ENCODE results near the gene PI3.

The PI3 gene

DNA sequence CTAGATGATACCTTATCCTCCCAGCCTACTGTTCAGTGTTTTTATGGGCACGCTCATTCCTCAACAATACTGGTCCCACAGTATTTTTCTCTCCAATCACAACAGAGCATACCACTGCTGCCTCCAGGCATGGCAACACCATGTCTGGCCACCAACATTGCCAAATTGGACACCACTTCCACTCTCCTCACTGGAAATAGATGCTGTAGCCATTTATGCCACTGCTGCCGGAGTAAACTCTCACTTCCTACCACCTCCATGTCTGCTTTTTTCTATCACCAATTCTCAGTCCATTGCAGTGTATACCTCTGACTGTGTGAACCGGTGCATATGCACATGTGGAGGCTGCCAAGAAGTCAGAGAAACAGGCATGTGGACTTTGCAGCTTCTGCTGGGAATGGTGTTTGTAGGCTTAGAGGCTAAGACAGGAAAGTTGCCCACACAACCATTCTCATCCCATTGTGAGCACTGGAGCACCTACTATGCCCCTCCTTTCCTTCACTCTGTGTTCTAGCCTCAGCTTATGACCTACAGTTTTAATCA is 14.4 kb downstream of the PI3 start:
- DNase-seq = no peak

DNA sequence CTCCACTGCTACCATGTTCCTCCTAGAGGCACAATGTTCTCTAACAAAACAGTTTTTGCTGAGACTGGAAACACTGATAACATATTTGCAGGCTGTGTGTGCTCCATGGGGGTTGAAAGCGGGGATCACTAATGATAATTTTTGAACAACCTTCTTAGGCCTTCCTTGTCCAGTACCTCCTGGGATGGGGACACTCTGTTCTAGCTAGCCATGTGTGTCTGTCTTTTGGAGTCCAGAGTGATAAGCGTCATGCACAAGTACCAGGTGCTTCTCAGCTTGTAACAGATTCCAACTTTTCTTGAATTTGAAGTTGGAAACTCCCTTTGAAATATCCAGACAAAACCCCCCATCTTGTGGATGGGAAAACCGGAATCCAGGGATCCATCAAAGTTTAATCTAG is 15.2 kb downstream of the PI3 start:
- DNase-seq = no peak

DNA sequence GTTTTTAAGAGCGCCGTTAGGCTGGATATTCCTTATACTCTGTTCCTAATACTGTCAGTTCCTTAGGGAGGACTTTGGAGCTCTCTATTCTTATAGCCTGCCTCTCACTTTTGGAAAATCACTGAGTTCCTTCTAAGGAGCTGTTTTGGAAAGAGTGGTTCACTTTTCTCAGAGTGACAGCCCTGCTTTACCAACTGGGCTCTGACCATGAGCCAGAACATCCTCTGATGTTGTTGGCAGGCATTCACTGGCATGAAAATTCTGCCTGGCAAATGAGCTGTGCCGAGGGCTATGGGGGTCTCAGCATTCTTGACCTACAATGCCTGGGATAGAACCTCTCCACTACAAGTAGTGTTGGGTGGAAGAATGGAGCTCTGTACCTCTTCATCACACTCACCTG is 17.2 kb downstream of the PI3 start:
- no peak for DNase-seq

DNA sequence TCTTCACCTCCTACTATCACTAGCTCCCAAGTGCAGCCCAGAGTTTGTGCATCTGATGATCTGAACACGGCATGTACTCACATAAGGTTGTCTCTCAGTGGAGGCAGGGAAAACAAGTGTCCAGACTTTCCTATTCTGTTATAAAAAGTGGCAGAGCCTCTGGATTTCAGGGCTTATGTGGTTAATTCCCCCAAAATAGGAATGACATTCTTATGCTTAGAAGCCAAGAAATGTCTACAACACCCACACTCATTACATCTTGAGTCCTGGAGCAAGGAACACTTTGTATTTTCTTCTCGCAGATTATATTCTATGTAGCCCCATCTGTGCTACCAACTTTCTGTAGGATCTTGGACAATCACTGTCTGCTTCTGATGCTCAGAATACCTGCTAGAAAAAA is 18.6 kb downstream of the PI3 start:
- DNase-seq = no peak

- no peak for DNase-seq
Measured at GRCh38 chr20:45206725-45207124, 32.0 kb downstream of the PI3 start, which contains the start of gene SEMG1. Gene SEMG1 (plus strand): TSS chr20:45207033. CDS start chr20:45207054, 21 bp downstream.

GRCh38 chr20:45209924-45210323 is 35.2 kb downstream of the PI3 start:
- DNase-seq = no peak

DNA sequence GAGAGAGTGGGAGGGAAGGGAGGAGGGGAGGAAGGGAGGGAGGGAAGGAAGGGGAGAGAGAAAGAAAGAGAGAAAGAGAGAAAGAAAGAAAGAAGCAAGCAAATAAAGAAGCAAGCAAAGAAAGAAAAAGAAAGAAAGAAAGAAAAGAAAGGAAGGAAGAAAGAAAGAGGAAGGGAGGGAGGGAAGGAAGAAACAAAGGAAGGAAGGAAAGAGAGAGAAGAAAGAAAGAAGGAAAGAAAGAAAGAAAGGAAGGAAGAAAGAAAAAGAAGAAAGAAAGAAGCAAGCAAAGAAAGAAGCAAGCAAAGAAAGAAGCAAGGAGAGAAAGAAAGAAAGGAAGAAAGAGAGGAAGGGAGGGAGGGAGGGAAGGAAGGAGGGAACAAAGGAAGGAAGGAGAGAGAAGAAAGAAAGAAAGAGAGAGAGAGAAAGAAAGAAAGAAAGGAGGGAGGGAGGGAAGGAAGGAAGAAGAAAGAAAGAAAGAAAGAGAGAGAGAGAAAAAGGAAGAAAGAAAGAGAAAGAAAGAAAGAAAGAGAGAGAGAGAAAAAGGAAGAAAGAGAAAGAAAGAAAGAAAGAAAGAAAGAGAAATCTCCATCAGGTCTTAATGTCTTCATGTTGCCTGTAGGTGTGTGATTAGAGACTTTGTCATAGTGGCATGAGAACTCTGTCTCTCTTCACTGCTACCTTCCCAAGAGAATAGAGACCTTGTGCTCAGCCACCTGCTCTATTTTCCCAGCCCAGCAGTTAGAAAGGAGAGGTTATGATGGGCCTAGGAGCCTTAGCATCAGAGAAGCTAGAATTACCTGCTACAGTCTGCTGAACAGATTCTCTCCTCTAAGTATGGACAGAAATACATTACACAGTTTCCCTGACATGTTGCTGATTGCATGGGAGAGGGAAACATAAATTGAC is 37.1 kb downstream of the PI3 start:
- DNase-seq = no peak

DNA sequence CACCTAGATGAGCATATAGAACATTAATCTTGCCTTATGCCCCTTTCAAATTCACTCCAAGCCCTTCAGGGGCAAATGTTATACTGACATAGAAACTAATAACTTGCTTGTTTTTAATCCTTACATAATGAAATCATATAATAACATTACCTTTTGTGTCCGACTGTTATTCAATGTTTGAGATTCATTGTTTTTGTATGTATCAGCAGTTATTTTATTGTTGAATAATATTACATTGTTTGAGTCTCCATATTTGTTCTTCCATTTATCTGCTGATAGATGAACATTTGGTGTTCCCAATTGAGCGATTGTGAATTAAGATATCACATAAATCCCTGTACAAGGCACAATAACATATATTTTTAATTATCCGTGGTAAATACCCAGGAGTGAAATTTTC is 38.1 kb downstream of the PI3 start:
- no peak for DNase-seq

- no peak for DNase-seq
Measured at GRCh38 chr20:45218124-45218523, 43.4 kb downstream of the PI3 start.

- no peak for DNase-seq
Measured at GRCh38 chr20:45218636-45219035, 43.9 kb downstream of the PI3 start.

DNA sequence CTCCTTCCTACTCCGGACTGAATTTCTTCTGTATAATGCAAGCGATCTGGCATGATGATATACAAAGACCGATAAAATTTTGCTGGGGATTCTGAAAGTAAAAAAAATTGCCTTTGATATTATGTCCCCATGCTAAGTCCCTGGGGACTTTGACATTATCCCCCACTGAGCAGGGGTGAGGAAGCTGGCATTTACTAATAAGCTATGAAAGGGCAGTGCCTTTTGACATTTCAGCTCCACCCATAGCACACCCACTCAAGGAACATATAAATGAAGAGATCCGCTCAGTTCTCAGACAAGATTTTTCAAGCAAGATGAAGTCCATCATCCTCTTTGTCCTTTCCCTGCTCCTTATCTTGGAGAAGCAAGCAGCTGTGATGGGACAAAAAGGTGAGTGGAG is 46.4 kb downstream of the PI3 start, which contains the start of gene SEMG2:
Gene SEMG2, plus strand, starts transcription at position 298 of the 400 bp plus-strand sequence. Its CDS starts 17 bp downstream, at position 315.
- no peak for DNase-seq

GRCh38 chr20:45223136-45223535 is 48.4 kb downstream of the PI3 start:
- DNase-seq = no peak
